Prostate gland (tissue), 2 donors: ENCODE results near the gene NFATC1. TPM values are rescaled to one million over a fixed set of nuclear protein-coding genes. Genes with fewer than 3 reads are reported as not detected.
A peak's percentile ranks its signal among the peaks of the same experiment; 100 is the strongest.

ENCODE experiments used
- DNase-seq: peaks from one replicate; pipeline ENCODE4 v3.0.0-alpha.2; 2019; ENCODE audit warnings: low spot score
- H3K27ac ChIP-seq, 2 donors: fragments of 200-600 bp; sonication (generic); 2 replicates each; pipeline ENCODE4 v1.5.1; 2017 to 2019
- H3K27me3 ChIP-seq: fragments of 200-600 bp; sonication (generic); replicated peaks from 2 replicates; pipeline ENCODE4 v1.5.1; 2019; ENCODE audit not compliant: insufficient read depth
- H3K36me3 ChIP-seq, 2 donors: fragments of 200-600 bp; sonication (generic); 1 replicate in 1 of 2; 2 replicates in 1 of 2; pipeline versions ENCODE4 v1.5.1 to v1.8.1; 2017 to 2019
- H3K4me1 ChIP-seq: fragments of 200-600 bp; sonication (generic); replicated peaks from 2 replicates; pipeline ENCODE4 v1.5.1; 2019
- H3K4me3 ChIP-seq, 2 donors: fragments of 200-600 bp; sonication (generic); 2 replicates each; pipeline ENCODE4 v1.5.1; 2017 to 2019
- H3K9me3 ChIP-seq: fragments of 200-600 bp; sonication (generic); 2 replicates; pipeline ENCODE4 v1.5.1; 2017
- POLR2A ChIP-seq: fragments of 450-650 bp; IDR thresholded peaks from one replicate; pipeline ENCODE4 v1.6.1; 2016; ENCODE audit warnings: antibody characterized with exemption, mild to moderate bottlenecking
- POLR2AphosphoS5 ChIP-seq: sonication (generic); formaldehyde crosslinking; IDR thresholded peaks from one replicate; pipeline ENCODE4 v1.6.1; 2017; ENCODE audit warnings: antibody characterized with exemption
- WGBS: methylation state at CpG from one replicate; pipeline ENCODE4 v1.1.5; 2018; 5-methylcytosine and 5-hydroxymethylcytosine counted together
- intact Hi-C: fragments of 100-400 bp; cut with DNase I; formaldehyde crosslinking; loops from one replicate; pipeline ENCODE4 v1.14.2; 2022
- total RNA-seq, 2 donors: library from RNA; depleted of rRNA; stranded (reverse); fragments of >200 nt; gene quantifications; one replicate each; pipeline ENCODE4 v1.1.0, GENCODE V29; 2016
- TF ChIP-seq, protein P1 (sequence below), 4 experiments: fragments of 200-600 bp in 2 of 4; fragments of 450-650 bp in 2 of 4; sonication (generic) in 2 of 4; IDR thresholded peaks; 1 replicate in 3 of 4; 2 replicates in 1 of 4; pipeline ENCODE4 v1.5.1; 2016 to 2019; ENCODE audit warnings: antibody characterized with exemption in 4 of 4, mild to moderate bottlenecking in 2 of 4, moderate library complexity in 2 of 4

The NFATC1 gene
- total RNA-seq, 2 donors from 2014 or later: 16.8 to 24.6 TPM

DNA sequence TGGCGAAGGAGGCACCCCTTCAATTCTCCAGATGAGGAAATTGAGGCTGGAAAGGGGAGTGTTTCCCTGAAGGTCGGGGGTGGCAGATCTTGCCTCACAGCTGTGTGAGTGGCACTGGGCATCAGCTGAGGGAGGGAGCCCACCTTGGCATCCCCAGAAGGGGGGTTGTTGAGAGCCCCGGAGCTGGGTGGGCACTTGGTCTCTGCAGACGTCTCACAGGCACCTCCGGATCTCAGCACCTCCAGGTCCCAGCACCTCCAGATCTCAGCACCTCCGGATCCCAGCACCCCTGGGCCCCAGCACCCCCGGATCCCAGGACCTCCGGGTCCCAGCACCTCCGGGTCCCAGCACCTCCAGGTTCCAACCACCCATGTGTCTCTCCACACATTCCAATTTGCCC lies 137.9 kb downstream of the NFATC1 start:
- DNase-seq: no peak
- Histone ChIP-seq H3K4me3 (no peak overlapping the region), H3K27me3 (no peaks in the 10 kb centered on the region), H3K9me3 (no peaks in the 10 kb centered on the region), H3K4me1 (no peaks in the 10 kb centered on the region), H3K36me3 (no peaks in the 10 kb centered on the region), H3K27ac (no peak overlapping the region)
- TF ChIP-seq POLR2A: no peak
- TF ChIP-seq POLR2AphosphoS5: no peak
- TF ChIP-seq, protein P1, sequence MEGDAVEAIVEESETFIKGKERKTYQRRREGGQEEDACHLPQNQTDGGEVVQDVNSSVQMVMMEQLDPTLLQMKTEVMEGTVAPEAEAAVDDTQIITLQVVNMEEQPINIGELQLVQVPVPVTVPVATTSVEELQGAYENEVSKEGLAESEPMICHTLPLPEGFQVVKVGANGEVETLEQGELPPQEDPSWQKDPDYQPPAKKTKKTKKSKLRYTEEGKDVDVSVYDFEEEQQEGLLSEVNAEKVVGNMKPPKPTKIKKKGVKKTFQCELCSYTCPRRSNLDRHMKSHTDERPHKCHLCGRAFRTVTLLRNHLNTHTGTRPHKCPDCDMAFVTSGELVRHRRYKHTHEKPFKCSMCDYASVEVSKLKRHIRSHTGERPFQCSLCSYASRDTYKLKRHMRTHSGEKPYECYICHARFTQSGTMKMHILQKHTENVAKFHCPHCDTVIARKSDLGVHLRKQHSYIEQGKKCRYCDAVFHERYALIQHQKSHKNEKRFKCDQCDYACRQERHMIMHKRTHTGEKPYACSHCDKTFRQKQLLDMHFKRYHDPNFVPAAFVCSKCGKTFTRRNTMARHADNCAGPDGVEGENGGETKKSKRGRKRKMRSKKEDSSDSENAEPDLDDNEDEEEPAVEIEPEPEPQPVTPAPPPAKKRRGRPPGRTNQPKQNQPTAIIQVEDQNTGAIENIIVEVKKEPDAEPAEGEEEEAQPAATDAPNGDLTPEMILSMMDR (IDR thresholded peaks at IDR 0.05): no peak
- intact Hi-C loops: loop anchor here (5.0 kb wide), 1 partner anchor 104 kb away; no protein-coding TSS in a partner anchor
- WGBS: 83% methylated on average over 9 of the region's 9 CpGs

DNA sequence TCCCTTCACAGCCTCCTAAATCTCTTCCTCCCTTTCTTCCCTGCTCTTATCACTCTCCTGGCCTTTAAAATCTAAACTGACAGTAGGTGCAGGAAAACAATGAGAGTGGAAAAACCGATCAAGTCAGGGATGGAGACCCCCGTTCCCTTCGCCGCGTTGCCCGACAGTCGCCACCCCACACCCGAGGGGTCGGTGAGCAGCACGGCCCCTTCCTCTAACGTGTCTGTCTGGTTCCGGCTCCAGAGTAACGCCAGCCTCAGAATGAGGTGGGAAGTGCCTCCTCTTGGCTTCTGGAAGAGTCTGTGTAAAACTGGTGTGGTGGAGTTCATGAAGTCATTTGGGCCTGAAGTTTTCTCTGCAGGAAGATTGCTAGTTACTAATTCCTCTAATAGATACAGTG lies 138.6 kb downstream of the NFATC1 start:
- no peaks in the 10 kb centered on the region for H3K9me3 ChIP-seq
- WGBS: 81% methylated on average over 13 of the region's 13 CpGs
- H3K36me3 ChIP-seq: no peaks in the 10 kb centered on the region
- H3K4me1 ChIP-seq: no peaks in the 10 kb centered on the region
- intact Hi-C loops: loop anchor here (5.0 kb wide), 1 partner anchor 103 kb away; no protein-coding TSS in a partner anchor
- DNase-seq: no peak
- TF ChIP-seq POLR2A: no peak
- no peak for TF ChIP-seq POLR2AphosphoS5
- TF ChIP-seq, protein P1 (IDR thresholded peaks at IDR 0.05): no peak
- H3K27ac ChIP-seq: no peak overlapping the region
- no peak overlapping the region for H3K4me3 ChIP-seq
- no peaks in the 10 kb centered on the region for H3K27me3 ChIP-seq

DNA sequence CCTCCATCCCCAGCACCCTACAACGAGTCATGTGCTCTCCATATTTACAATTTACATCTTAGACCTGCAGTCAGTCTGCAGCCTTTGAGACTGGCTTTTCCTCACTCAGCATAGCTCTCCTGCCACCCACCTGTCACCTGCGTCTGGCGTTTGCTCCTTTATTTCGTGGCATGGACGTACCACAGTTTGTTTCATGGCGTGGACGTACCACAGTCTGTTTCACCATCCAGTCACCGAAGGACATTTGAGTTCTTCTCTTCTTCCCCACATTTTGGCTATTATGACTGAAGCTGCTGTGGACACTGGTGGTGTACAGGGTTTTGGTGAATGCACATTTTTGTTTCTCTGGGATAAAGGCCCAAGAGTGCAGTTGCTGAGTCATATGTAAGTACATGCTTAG lies 142.0 kb downstream of the NFATC1 start:
- Histone ChIP-seq H3K4me3 (no peak overlapping the region), H3K36me3 (no peaks in the 10 kb centered on the region), H3K4me1 (peaks cover 4% of the 10 kb centered on the region), H3K9me3 (no peaks in the 10 kb centered on the region), H3K27me3 (no peaks in the 10 kb centered on the region), H3K27ac (no peak overlapping the region)
- TF ChIP-seq, protein P1 (IDR thresholded peaks at IDR 0.05): no peak
- no peak for TF ChIP-seq POLR2AphosphoS5
- TF ChIP-seq POLR2A: no peak
- intact Hi-C loops: no loop called here
- 97% methylated on average over 8 of the region's 8 CpGs for WGBS
- no peak for DNase-seq

DNA sequence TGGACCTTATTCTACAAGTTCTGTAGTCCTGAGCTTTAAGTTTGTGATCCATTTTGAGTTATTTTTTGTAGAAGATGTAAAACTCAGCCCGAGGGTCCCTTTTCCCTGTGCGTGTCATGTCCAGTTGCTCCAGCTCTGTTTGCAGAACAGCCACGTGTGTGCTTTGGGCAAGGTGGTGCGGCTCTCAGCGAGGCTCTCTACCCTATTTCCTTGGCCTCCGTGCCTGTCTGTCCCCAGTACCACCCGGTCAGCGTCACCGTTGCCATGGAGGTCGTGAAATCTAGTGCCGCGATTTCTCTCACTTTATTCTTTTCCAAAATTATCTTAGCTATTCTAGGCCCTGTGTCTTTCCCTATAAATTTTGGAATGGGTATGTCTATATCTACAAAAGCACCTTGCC lies 142.9 kb downstream of the NFATC1 start:
- 94% methylated on average over 12 of the region's 12 CpGs for WGBS
- TF ChIP-seq, protein P1 (IDR thresholded peaks at IDR 0.05): no peak
- TF ChIP-seq POLR2AphosphoS5 (no peak), POLR2A (no peak)
- H3K4me3 ChIP-seq: no peak overlapping the region
- peaks cover 4% of the 10 kb centered on the region for H3K4me1 ChIP-seq
- H3K9me3 ChIP-seq: no peaks in the 10 kb centered on the region
- no peaks in the 10 kb centered on the region for H3K36me3 ChIP-seq
- DNase-seq: no peak
- intact Hi-C loops: no loop called here
- H3K27ac ChIP-seq: no peak overlapping the region
- H3K27me3 ChIP-seq: no peaks in the 10 kb centered on the region

DNA sequence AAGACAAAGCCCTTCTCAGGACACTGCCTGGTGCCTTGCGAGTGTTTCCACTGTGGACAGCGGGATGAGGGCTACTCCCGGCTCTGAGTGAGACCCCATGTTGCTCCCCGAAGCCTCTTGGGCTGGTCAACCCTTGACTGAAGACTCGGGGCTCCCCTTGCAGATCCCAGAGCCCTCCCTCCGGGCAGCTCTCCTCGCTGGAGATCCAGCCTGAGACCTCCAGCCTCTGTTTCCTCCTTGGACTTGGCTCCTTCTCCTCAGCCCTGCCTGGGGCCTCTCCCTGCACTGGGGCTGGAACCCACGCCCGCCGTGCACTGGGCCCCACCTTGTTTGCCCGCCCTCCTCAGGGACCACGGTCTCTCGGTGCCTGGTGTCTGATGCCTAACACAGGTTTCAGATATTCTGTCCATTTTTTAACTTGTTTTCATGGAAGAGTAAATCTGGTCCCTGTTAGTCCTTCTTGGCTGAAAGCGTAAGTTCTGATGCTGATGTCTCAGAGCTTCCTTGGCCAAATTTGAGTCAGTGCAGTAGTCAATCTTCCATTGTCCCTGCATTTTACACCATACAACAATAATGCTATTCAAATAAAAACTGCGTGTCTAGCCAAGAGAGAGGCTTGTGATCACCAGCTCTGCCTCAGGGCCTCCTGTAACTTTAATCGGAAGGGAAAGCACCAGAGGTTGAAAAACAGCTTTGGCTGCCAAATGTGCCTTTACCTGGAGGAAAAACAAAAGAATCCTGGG lies 144.6 kb downstream of the NFATC1 start:
- peak; percentile 93 for TF ChIP-seq POLR2AphosphoS5
- TF ChIP-seq, protein P1 (IDR thresholded peaks at IDR 0.05): no peak
- Histone ChIP-seq H3K4me1 (peaks cover 4% of the 10 kb centered on the region), H3K4me3 (peak overlapping the region in 1 of 2 donors; percentile 8), H3K27ac (peak overlapping the region; percentile 65 to 82), H3K9me3 (no peaks in the 10 kb centered on the region), H3K36me3 (no peaks in the 10 kb centered on the region), H3K27me3 (no peaks in the 10 kb centered on the region)
- WGBS: 54% methylated on average over 16 of the region's 16 CpGs
- intact Hi-C loops: no loop called here
- DNase-seq: peak; percentile 82
